Measurements from ENCODE around the gene ARHGAP25. TPM values are rescaled to one million over a fixed set of nuclear protein-coding genes. Genes with fewer than 3 reads are reported as not detected.

Gene ARHGAP25
- total RNA-seq, 2 experiments from 2014 or later, result 79.8 to 87.7 TPM

DNA sequence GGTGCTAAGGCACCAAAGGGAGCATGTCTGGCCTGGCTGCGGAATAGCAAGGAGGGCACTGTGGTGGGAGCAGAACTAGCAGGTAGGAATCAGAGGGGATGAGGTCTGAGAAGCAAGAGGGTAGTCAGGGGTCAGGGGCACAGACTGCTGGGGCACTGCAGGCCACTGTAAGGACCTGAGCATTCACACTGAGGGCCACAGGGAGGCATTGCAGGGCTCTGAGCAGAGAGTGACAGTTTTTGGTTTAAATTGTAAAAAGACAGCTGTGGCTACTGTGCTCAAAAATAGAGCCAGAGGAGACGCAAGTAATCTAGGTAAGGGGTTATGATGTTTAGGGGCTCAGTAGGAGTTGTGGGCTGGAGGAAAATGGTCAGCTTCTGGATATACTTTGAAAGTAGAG, 41.5 kb downstream of the ARHGAP25 start:
- Mint-ChIP-seq H3K4me3 (peak overlapping the region; percentile 65), H3K9me3 (no peaks in the 10 kb centered on the region), H3K36me3 (peaks cover 44% of the 10 kb centered on the region), H3K27me3 (no peaks in the 10 kb centered on the region), H3K27ac (peak overlapping the region; percentile 85), H3K4me1 (ENCODE audit: low read depth) (peaks cover 84% of the 10 kb centered on the region)
- ChIA-PET CTCF (interaction anchor here (0.6 to 8.0 kb wide), 13 partner anchors 9 to 149 kb away, joined by 3 to 65 read pairs (median 4); no protein-coding TSS in a partner anchor), POLR2A (interaction anchor here (0.6 to 1.3 kb wide), 3 partner anchors 10 to 61 kb away, joined by 3 read pairs; no protein-coding TSS in a partner anchor)
- intact Hi-C loops (cut with micrococcal nuclease), result loop anchor here (10.0 kb wide), 1 partner anchor 521 kb away; the partner anchor contains the start of gene PPP3R1
- no peak for DNase-seq

DNA sequence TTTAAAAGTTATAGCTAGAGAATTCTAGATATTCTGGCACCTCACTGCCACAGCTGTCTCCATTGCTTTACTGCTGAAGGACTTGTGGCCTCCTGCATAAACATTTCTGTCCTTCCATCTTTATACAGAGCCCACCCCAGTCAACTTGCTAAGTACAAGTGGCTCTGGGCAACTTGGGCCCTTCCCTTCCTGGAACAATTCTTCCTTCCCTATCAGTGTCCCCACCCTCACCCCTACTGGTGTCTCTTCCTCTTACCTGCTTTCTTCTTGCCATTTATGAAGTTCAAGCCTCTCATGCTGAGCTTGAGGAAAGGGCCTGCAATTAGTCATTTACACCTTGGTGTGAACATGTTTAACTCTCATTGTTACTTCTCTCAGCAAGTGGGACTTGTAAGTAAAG, 45.0 kb downstream of the ARHGAP25 start:
- DNase-seq, result no peak
- Mint-ChIP-seq H3K36me3 (peaks cover 53% of the 10 kb centered on the region), H3K4me1 (ENCODE audit: low read depth) (peaks cover 59% of the 10 kb centered on the region), H3K4me3 (no peak overlapping the region), H3K27ac (peak overlapping the region; percentile 76), H3K9me3 (no peaks in the 10 kb centered on the region), H3K27me3 (no peaks in the 10 kb centered on the region)
- ChIA-PET CTCF (interaction anchor here (0.9 to 1.9 kb wide), 9 partner anchors 10 to 316 kb away, joined by 3 to 10 read pairs (median 4); no protein-coding TSS in a partner anchor), POLR2A (no interaction called here)
- intact Hi-C loops (cut with micrococcal nuclease), result loop anchor here (10.0 kb wide), 1 partner anchor 525 kb away; the partner anchor contains the start of gene PPP3R1

DNA sequence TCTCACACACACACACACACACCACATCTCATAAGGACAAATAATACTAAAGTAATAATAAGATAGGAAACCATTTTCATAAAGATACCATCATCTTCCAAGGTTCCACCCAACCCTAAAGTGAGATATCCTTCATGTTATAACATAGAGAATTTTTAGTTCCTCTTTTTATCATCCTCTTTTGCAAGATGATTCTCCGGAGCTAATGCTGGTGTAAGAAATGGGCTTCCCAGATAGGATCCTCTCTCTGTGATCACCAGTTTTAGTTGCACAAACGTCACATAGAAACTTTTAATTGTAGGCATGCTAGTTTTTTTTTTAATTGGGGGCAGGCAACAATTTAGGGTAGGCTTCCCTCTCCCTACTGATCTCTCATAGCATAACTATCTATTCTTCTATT, 49.6 kb downstream of the ARHGAP25 start:
- H3K4me1 Mint-ChIP-seq (ENCODE audit: low read depth), result peaks cover 32% of the 10 kb centered on the region
- intact Hi-C loops (cut with micrococcal nuclease), result no loop called here
- no peaks in the 10 kb centered on the region for H3K9me3 Mint-ChIP-seq
- CTCF ChIA-PET, result no interaction called here
- H3K4me3 Mint-ChIP-seq, result no peak overlapping the region
- no peak for DNase-seq
- POLR2A ChIA-PET, result no interaction called here
- H3K27me3 Mint-ChIP-seq, result no peaks in the 10 kb centered on the region
- peaks cover 25% of the 10 kb centered on the region for H3K36me3 Mint-ChIP-seq
- peak overlapping the region; percentile 11 for H3K27ac Mint-ChIP-seq

DNA sequence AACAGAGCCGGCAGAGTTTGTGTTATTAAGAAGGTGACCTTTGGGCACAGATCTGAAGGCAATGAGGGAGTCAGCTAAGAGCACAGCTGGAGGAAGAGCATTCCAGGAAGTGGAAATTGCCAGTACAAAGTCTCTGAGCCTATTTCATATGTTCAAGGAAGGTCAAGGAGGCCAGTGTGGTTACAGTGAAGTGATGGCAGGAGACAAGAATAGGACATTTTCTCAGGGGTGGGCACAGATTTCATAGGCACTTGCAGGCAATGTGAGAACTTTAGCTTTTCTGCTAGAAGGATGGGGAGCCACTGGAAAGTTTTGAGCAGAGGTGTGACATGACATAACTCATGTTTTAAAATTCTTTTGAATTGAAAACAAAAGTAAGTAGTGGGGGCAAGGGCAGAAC, 50.3 kb downstream of the ARHGAP25 start:
- Mint-ChIP-seq H3K4me1 (ENCODE audit: low read depth) (peaks cover 32% of the 10 kb centered on the region), H3K9me3 (no peaks in the 10 kb centered on the region), H3K27me3 (no peaks in the 10 kb centered on the region), H3K27ac (no peak overlapping the region), H3K4me3 (no peak overlapping the region), H3K36me3 (peaks cover 25% of the 10 kb centered on the region)
- CTCF ChIA-PET, result interaction anchor here (0.6 kb wide), 1 partner anchor 33 kb away, joined by 3 read pairs; no protein-coding TSS in a partner anchor
- POLR2A ChIA-PET, result no interaction called here
- no peak for DNase-seq
- intact Hi-C loops (cut with micrococcal nuclease), result loop anchor here (5.0 kb wide), 1 partner anchor 33 kb away; no protein-coding TSS in a partner anchor

DNA sequence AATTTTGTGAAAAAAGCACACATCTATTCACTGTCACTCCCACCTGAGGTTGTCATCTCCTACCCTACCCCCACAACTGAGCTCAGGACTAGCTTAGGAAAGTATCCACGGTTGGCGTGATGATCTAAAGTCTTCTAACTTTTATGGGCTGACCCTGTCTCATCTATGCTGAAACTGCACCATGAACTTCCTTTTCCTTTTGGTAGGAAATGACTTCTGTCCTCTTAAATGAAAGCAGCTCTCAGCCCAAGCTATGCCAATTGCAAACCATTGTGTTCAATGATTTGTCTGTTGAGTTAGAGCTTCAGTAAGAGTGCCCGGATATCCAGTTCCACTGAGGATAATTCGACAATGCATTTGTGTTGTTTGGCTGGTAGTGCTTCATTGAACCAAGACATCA, 52.7 kb downstream of the ARHGAP25 start:
- DNase-seq, result no peak
- POLR2A ChIA-PET, result no interaction called here
- no peaks in the 10 kb centered on the region for H3K9me3 Mint-ChIP-seq
- H3K4me3 Mint-ChIP-seq, result no peak overlapping the region
- H3K36me3 Mint-ChIP-seq, result peaks cover 18% of the 10 kb centered on the region
- peak overlapping the region; percentile 40 for H3K27ac Mint-ChIP-seq
- CTCF ChIA-PET, result interaction anchor here (0.7 to 3.7 kb wide), 3 partner anchors 25 to 69 kb away, joined by 3 to 23 read pairs (median 3); no protein-coding TSS in a partner anchor
- H3K4me1 Mint-ChIP-seq (ENCODE audit: low read depth), result peaks cover 34% of the 10 kb centered on the region
- H3K27me3 Mint-ChIP-seq, result no peaks in the 10 kb centered on the region
- intact Hi-C loops (cut with micrococcal nuclease), result loop anchor here (5.0 kb wide), 1 partner anchor 35 kb away; no protein-coding TSS in a partner anchor

DNA sequence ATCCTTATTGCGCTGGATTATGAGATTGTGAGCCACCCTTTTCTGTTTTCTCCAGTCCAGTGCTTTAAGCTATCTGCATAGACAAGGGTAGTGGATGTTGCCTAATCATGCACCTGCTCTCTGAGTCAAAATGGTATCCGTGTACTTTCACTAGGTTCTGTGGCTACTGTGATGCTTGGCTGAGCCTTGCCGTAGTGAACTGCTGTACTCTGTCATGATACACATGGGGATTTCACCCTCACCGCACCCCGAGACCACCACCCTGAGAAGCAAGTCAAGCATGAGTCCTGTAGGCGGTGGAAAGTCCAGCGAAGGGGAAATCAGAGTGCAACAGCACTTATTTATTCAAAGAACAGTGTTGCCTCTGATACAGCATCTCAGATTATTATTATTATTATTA, 55.0 kb downstream of the ARHGAP25 start:
- POLR2A ChIA-PET, result interaction anchor here (0.7 to 1.1 kb wide), 3 partner anchors 13 to 38 kb away, joined by 3 to 5 read pairs (median 3); no protein-coding TSS in a partner anchor
- CTCF ChIA-PET, result interaction anchor here (0.9 to 1.5 kb wide), 7 partner anchors 10 to 302 kb away, joined by 3 to 7 read pairs (median 4); no protein-coding TSS in a partner anchor
- peaks cover 28% of the 10 kb centered on the region for H3K36me3 Mint-ChIP-seq
- intact Hi-C loops (cut with micrococcal nuclease), result loop anchor here (1.0 to 5.0 kb wide), 5 partner anchors 15 to 49 kb away; no protein-coding TSS in a partner anchor
- peaks cover 53% of the 10 kb centered on the region for H3K4me1 Mint-ChIP-seq (ENCODE audit: low read depth)
- H3K9me3 Mint-ChIP-seq, result no peaks in the 10 kb centered on the region
- H3K27ac Mint-ChIP-seq, result peak overlapping the region; percentile 25
- no peak overlapping the region for H3K4me3 Mint-ChIP-seq
- H3K27me3 Mint-ChIP-seq, result no peaks in the 10 kb centered on the region
- peak; percentile 83 for DNase-seq

DNA sequence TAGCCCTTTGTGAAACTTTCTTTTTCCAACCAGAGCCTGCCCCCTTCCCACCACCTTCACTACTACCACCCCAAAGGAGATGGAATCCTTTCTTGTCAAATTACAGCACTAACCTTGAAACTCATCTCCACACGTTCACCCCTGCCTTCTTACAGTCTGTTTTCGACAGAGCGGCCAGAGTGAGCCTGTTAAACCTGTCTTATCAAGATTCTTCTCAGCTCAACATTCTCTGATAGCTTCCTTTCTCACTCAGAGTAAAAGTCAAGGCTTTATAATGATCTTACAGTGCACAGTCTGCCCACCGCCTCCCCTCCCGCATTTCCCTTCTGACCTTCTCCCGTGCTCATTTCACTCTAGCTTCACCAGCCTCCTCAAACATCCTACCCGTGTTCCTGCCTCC, 56.0 kb downstream of the ARHGAP25 start:
- peaks cover 35% of the 10 kb centered on the region for H3K36me3 Mint-ChIP-seq
- H3K27ac Mint-ChIP-seq, result peak overlapping the region; percentile 62
- H3K27me3 Mint-ChIP-seq, result no peaks in the 10 kb centered on the region
- POLR2A ChIA-PET, result no interaction called here
- no peak overlapping the region for H3K4me3 Mint-ChIP-seq
- peaks cover 63% of the 10 kb centered on the region for H3K4me1 Mint-ChIP-seq (ENCODE audit: low read depth)
- no peak for DNase-seq
- intact Hi-C loops (cut with micrococcal nuclease), result no loop called here
- no peaks in the 10 kb centered on the region for H3K9me3 Mint-ChIP-seq
- CTCF ChIA-PET, result interaction anchor here (0.9 to 1.5 kb wide), 6 partner anchors 9 to 327 kb away, joined by 3 to 6 read pairs (median 3); no protein-coding TSS in a partner anchor

DNA sequence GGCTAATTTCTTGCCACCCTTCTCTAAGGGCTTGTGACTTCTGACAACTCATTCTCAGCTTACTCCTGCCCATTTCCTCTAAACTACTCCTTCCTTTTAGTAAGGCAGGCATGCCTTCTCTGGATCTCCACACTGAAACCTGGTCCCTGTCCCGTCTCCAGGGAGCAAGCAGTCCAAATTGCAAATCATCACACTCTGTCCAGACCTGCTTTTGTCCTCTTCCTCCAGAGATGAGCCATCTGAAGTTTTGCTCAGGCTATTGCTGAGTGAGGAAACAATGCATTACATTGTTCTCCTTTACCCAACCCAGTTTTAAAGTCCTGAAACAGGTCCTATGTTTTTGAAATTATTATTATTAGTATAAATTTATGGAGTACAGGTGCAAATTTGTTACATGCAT, 57.3 kb downstream of the ARHGAP25 start:
- H3K4me1 Mint-ChIP-seq (ENCODE audit: low read depth), result peaks cover 75% of the 10 kb centered on the region
- H3K4me3 Mint-ChIP-seq, result no peak overlapping the region
- H3K36me3 Mint-ChIP-seq, result peaks cover 46% of the 10 kb centered on the region

DNA sequence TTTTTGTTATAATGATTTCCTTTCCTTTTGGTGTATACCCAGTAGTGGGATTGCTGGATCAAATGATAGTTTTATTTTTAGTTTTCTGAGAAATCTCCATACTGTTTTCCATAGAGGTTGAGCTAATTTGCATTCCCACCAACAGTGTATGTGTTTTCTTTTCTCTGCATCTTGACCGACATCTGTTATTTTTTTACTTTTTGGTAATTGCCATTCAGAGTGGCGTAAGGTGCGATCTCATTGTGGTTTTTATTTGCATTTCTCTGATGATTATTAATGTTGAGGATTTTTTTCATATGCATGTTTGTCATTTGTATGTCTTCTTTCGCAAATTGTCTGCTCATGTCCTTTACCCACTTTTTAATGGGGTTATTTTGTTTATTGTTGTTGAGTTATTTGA, 58.1 kb downstream of the ARHGAP25 start:
- H3K36me3 Mint-ChIP-seq, result peaks cover 50% of the 10 kb centered on the region
- ChIA-PET CTCF (interaction anchor here (1.2 kb wide), 1 partner anchor 25 kb away, joined by 4 read pairs; no protein-coding TSS in a partner anchor), POLR2A (no interaction called here)
- no peak overlapping the region for H3K4me3 Mint-ChIP-seq
- no peak for DNase-seq
- no peaks in the 10 kb centered on the region for H3K9me3 Mint-ChIP-seq
- H3K4me1 Mint-ChIP-seq (ENCODE audit: low read depth), result peaks cover 79% of the 10 kb centered on the region
- H3K27me3 Mint-ChIP-seq, result no peaks in the 10 kb centered on the region
- intact Hi-C loops (cut with micrococcal nuclease), result no loop called here
- H3K27ac Mint-ChIP-seq, result no peak overlapping the region

More for the DNA sequence above, 57.3 kb downstream of the ARHGAP25 start:
- DNase-seq, result no peak
- intact Hi-C loops (cut with micrococcal nuclease), result no loop called here
- ChIA-PET POLR2A (no interaction called here), CTCF (interaction anchor here (1.2 to 1.5 kb wide), 2 partner anchors 24 to 40 kb away, joined by 4 to 6 read pairs; no protein-coding TSS in a partner anchor)
- Mint-ChIP-seq H3K27me3 (no peaks in the 10 kb centered on the region), H3K9me3 (no peaks in the 10 kb centered on the region), H3K27ac (peak overlapping the region; percentile 3)

DNA sequence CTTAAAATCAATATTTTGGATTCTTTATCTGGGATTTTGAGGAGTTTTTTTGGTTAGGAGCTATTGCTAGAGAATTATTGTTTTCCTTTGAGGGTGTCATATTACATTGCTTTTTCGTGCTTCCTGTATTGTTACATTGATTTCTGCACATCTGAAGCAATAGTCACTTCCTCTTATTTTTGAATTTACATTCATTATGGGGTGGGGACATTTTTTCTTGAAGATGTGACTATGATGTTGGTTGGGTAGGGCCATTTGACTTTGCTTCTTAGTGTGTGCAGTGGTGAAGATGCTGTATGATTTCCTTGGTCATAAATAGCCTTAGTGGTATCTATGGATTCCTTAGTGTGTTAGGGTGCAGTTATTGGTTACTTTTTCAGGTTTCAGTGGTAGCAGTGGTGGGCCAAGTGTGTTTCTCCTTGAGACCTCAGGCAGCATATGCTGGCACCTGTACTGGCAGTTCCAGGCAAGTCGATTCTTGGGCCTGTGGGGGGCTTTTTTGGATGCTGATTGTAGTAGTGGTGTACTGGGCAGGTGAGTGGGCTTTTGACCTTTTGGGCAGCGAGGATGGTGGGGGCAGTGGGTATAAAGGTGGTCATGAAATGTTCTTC, 61.8 kb downstream of the ARHGAP25 start:
- Mint-ChIP-seq H3K4me1 (ENCODE audit: low read depth) (peaks cover 80% of the 10 kb centered on the region), H3K27ac (peak overlapping the region; percentile 90), H3K4me3 (peak overlapping the region; percentile 32), H3K9me3 (no peaks in the 10 kb centered on the region), H3K36me3 (peaks cover 63% of the 10 kb centered on the region), H3K27me3 (no peaks in the 10 kb centered on the region)
- ChIA-PET POLR2A (no interaction called here), CTCF (interaction anchor here (1.7 kb wide), 1 partner anchor 45 kb away, joined by 6 read pairs; no protein-coding TSS in a partner anchor)
- DNase-seq, result peak; percentile 40
- intact Hi-C loops (cut with micrococcal nuclease), result loop anchor here (1.0 kb wide), 1 partner anchor 26 kb away; no protein-coding TSS in a partner anchor

DNA sequence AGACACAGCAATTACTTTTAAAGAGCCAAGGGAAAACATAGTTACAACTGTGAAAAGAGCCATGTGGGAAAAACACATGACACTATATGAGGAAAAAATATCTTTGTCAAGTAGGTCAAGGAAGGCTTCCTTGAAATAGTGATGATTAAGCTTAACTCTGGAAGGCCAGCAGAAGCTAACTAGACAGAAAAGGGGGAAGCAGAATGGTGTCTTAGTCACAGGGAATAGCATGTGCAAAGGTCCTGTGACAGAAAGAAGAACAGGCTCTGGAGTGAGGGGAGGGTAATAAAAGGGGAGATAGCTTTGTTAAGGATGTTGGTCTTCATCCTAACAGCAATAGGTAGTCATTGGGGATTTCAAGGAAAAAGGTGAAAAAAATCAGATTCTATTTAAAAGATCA, 64.0 kb downstream of the ARHGAP25 start:
- H3K4me3 Mint-ChIP-seq, result no peak overlapping the region
- POLR2A ChIA-PET, result no interaction called here
- no peaks in the 10 kb centered on the region for H3K27me3 Mint-ChIP-seq
- CTCF ChIA-PET, result interaction anchor here (1.9 kb wide), 1 partner anchor 47 kb away, joined by 10 read pairs; no protein-coding TSS in a partner anchor
- peaks cover 55% of the 10 kb centered on the region for H3K36me3 Mint-ChIP-seq
- DNase-seq, result no peak
- peaks cover 65% of the 10 kb centered on the region for H3K4me1 Mint-ChIP-seq (ENCODE audit: low read depth)
- peak overlapping the region; percentile 18 for H3K27ac Mint-ChIP-seq
- intact Hi-C loops (cut with micrococcal nuclease), result no loop called here
- H3K9me3 Mint-ChIP-seq, result no peaks in the 10 kb centered on the region
